SU-DHL-6 (cell line): ENCODE measurements around the gene EDEM3.

Source experiments
- H2AFZ ChIP-seq: fragments of 200-600 bp; sonication (generic); 2 replicates; pipeline ENCODE4 v1.6.1; 2014; ENCODE audit warnings: low read depth, mild to moderate bottlenecking, moderate library complexity, mixed read lengths, antibody characterized with exemption, low read length; ENCODE audit not compliant: severe bottlenecking
- H3F3A ChIP-seq: fragments of 200-600 bp; shearing (Covaris generic); 2 replicates; pipeline ENCODE4 v1.6.0; 2016; ENCODE audit warnings: antibody characterized with exemption, mild to moderate bottlenecking; ENCODE audit not compliant: insufficient read depth
- H3K27ac ChIP-seq: fragments of 200-600 bp; sonication (generic); 2 replicates; pipeline ENCODE4 v1.5.1; 2016; ENCODE audit warnings: low read depth, mild to moderate bottlenecking, low read length, moderate library complexity, mixed read lengths
- H3K27me3 ChIP-seq: fragments of 200-600 bp; sonication (generic), shearing (Covaris generic); 2 replicates; pipeline ENCODE4 v1.6.0; 2014; ENCODE audit warnings: mild to moderate bottlenecking, low read length
- H3K36me3 ChIP-seq: fragments of 200-600 bp; sonication (generic); 2 replicates; pipeline ENCODE4 v1.6.1; 2014; ENCODE audit warnings: mild to moderate bottlenecking, low read length, mixed read lengths
- H3K4me2 ChIP-seq: fragments of 300-600, 200-600 bp; shearing (Covaris generic), sonication (generic); 2 replicates; pipeline ENCODE4 v1.6.0; 2014; ENCODE audit warnings: low read length, low read depth, mild to moderate bottlenecking; ENCODE audit not compliant: poor library complexity, severe bottlenecking
- H3K4me3 ChIP-seq: fragments of 200-600 bp; sonication (generic); 2 replicates; pipeline ENCODE4 v1.5.1; 2014; ENCODE audit warnings: antibody characterized with exemption, low read length, mild to moderate bottlenecking, mixed read lengths; ENCODE audit not compliant: insufficient read depth, poor library complexity, severe bottlenecking
- H3K79me2 ChIP-seq: fragments of 200-600 bp; sonication (generic); 2 replicates; pipeline ENCODE4 v1.6.1; 2014; ENCODE audit warnings: mild to moderate bottlenecking, low read length, moderate library complexity; ENCODE audit not compliant: insufficient read depth
- H3K9ac ChIP-seq: fragments of 200-600 bp; sonication (generic); 2 replicates; pipeline ENCODE4 v1.7.0; 2014; ENCODE audit warnings: mild to moderate bottlenecking, low read length
- H3K9me2 ChIP-seq: fragments of 200-600 bp; sonication (generic); replicated peaks from 2 replicates; pipeline ENCODE4 v1.6.1; 2014; ENCODE audit warnings: low read length; ENCODE audit not compliant: insufficient read depth
- H3K9me3 ChIP-seq: fragments of 200-600 bp; sonication (generic); 2 replicates; pipeline ENCODE4 v1.6.1; 2014; ENCODE audit warnings: low read length, mixed read lengths; ENCODE audit not compliant: insufficient read depth
- H4K20me1 ChIP-seq: fragments of 200-600 bp; sonication (generic); 2 replicates; pipeline ENCODE4 v1.6.1; 2014; ENCODE audit warnings: low read depth, mild to moderate bottlenecking, antibody characterized with exemption, low read length, moderate library complexity, mixed read lengths
- CTCF ChIP-seq: fragments of 200-600 bp; sonication (generic); IDR thresholded peaks from one replicate; pipeline ENCODE4 v1.5.1; 2017; ENCODE audit warnings: antibody characterized with exemption, mild to moderate bottlenecking, low read length, moderate library complexity; ENCODE audit not compliant: insufficient read depth, poor library complexity, severe bottlenecking
- EZH2phosphoT487 ChIP-seq: fragments of 200-600 bp; sonication (generic), shearing (Covaris generic); conservative IDR thresholded peaks from 2 replicates; pipeline ENCODE4 v1.6.1; 2018; ENCODE audit warnings: mild to moderate bottlenecking, antibody characterized with exemption, low read length, moderate library complexity, mixed read lengths

EDEM3 gene

GRCh38 chr1:184743062-184743756 is 11.4 kb downstream of the EDEM3 start:
- H3K27ac ChIP-seq, result peak overlapping the region; percentile 47
- no peak overlapping the region for H2AFZ ChIP-seq
- no peaks in the 10 kb centered on the region for H3K9me3 ChIP-seq
- TF ChIP-seq CTCF (no peak), EZH2phosphoT487 (no peak)
- H3K27me3 ChIP-seq, result no peaks in the 10 kb centered on the region
- no peaks in the 10 kb centered on the region; the same call in 1 of the 2 replicates for H3F3A ChIP-seq
- peaks cover 10% of the 10 kb centered on the region; the same call in 1 of the 2 replicates for H3K36me3 ChIP-seq
- no peak overlapping the region for H3K4me3 ChIP-seq
- H4K20me1 ChIP-seq, result no peaks in the 10 kb centered on the region
- no peak overlapping the region for H3K9ac ChIP-seq
- peaks cover 30% of the 10 kb centered on the region for H3K79me2 ChIP-seq
- no peaks in the 10 kb centered on the region for H3K9me2 ChIP-seq
- H3K4me2 ChIP-seq, result peak overlapping the region; percentile 21

GRCh38 chr1:184740344-184740743 is 14.3 kb downstream of the EDEM3 start:
- H3K9me3 ChIP-seq, result no peaks in the 10 kb centered on the region
- H3K79me2 ChIP-seq, result peaks cover 22% of the 10 kb centered on the region
- H3F3A ChIP-seq, result 0 out of 2 replicates have a peak, but pooled peaks cover 4% of the 10 kb centered on the region
- TF ChIP-seq CTCF (no peak), EZH2phosphoT487 (no peak)
- no peaks in the 10 kb centered on the region for H3K9me2 ChIP-seq
- H3K4me2 ChIP-seq, result no peak overlapping the region
- no peak overlapping the region for H3K4me3 ChIP-seq
- no peak overlapping the region for H3K27ac ChIP-seq
- no peak overlapping the region for H2AFZ ChIP-seq
- no peak overlapping the region for H3K9ac ChIP-seq
- H3K36me3 ChIP-seq, result peaks cover 21% of the 10 kb centered on the region; the same call in 1 of the 2 replicates
- no peaks in the 10 kb centered on the region for H4K20me1 ChIP-seq
- no peaks in the 10 kb centered on the region for H3K27me3 ChIP-seq

- Histone ChIP-seq H3K9ac (no peak overlapping the region), H2AFZ (no peak overlapping the region), H3K4me3 (no peak overlapping the region), H3K27me3 (no peaks in the 10 kb centered on the region), H3K9me3 (no peaks in the 10 kb centered on the region), H3K79me2 (peaks cover 16% of the 10 kb centered on the region), H3K27ac (no peak overlapping the region), H3F3A (0 out of 2 replicates have a peak, but pooled peaks cover 4% of the 10 kb centered on the region), H3K4me2 (no peak overlapping the region), H4K20me1 (no peaks in the 10 kb centered on the region), H3K36me3 (peaks cover 20% of the 10 kb centered on the region), H3K9me2 (no peaks in the 10 kb centered on the region)
- TF ChIP-seq EZH2phosphoT487, result no peak
- TF ChIP-seq CTCF, result no peak
Measured at GRCh38 chr1:184739796-184740195, 14.9 kb downstream of the EDEM3 start.
